Astrocyte (in vitro differentiated cells and primary cell): ENCODE data around the gene UTS2R.

Experiments
- EZH2 ChIP-seq: IDR thresholded peaks from 2 replicates; pipeline ENCODE4 v1.6.1; 2012; ENCODE audit warnings: mild to moderate bottlenecking, low read length, inconsistent platforms; ENCODE audit not compliant: insufficient read depth
- TF ChIP-seq, protein P1 (sequence below): IDR thresholded peaks from 2 replicates; pipeline ENCODE4 v1.5.1; 2011; ENCODE audit warnings: low read depth, mild to moderate bottlenecking, inconsistent platforms, low read length, moderate library complexity; ENCODE audit not compliant: insufficient read depth

- TF ChIP-seq, protein P1, sequence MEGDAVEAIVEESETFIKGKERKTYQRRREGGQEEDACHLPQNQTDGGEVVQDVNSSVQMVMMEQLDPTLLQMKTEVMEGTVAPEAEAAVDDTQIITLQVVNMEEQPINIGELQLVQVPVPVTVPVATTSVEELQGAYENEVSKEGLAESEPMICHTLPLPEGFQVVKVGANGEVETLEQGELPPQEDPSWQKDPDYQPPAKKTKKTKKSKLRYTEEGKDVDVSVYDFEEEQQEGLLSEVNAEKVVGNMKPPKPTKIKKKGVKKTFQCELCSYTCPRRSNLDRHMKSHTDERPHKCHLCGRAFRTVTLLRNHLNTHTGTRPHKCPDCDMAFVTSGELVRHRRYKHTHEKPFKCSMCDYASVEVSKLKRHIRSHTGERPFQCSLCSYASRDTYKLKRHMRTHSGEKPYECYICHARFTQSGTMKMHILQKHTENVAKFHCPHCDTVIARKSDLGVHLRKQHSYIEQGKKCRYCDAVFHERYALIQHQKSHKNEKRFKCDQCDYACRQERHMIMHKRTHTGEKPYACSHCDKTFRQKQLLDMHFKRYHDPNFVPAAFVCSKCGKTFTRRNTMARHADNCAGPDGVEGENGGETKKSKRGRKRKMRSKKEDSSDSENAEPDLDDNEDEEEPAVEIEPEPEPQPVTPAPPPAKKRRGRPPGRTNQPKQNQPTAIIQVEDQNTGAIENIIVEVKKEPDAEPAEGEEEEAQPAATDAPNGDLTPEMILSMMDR, result no peak
- TF ChIP-seq EZH2, result no peak
Observed at GRCh38 chr17:82382933-82383255, 11.3 kb downstream of the UTS2R start.
